Dermis microvascular lymphatic vessel endothelial cell (primary cell): Measurements from ENCODE around the gene FAM89A. TPM values are rescaled to one million over a fixed set of nuclear protein-coding genes. Genes with fewer than 3 reads are reported as not detected.

Source experiments
- DNase-seq, 2 donors: peaks; one replicate each; pipeline versions ENCODE4 v3.0.0 to v3.0.0-alpha.2; 2010; ENCODE audit warnings: low read depth in 2 of 2
- total RNA-seq: library from RNA; depleted of rRNA; stranded (reverse); fragments of >200 nt; gene quantifications from 2 replicates; pipeline ENCODE4 v1.2.1, GENCODE V29; 2014

FAM89A gene
- 20.0 and 30.5 TPM in 2 replicates for total RNA-seq

GRCh38 chr1:231040019-231040799 lies at the start of gene FAM89A:
FAM89A (minus strand) TSS chr1:231040254; CDS start chr1:231040211, 43 bp downstream.
- peak in 1 of 2 donors; percentile 46 for DNase-seq

- DNase-seq: no peak
Measured at GRCh38 chr1:231084353-231084752, 44.3 kb upstream of the FAM89A start.

GRCh38 chr1:231079163-231079562 lies 39.1 kb upstream of the FAM89A start:
- DNase-seq: no peak

- no peak for DNase-seq
Measured at GRCh38 chr1:231078250-231078649, 38.2 kb upstream of the FAM89A start.

- no peak for DNase-seq
Measured at GRCh38 chr1:231076802-231077201, 36.7 kb upstream of the FAM89A start.

- DNase-seq: no peak
Measured at GRCh38 chr1:231075497-231075896, 35.4 kb upstream of the FAM89A start.

GRCh38 chr1:231075020-231075419 lies 35.0 kb upstream of the FAM89A start:
- no peak for DNase-seq

- DNase-seq: peak in 1 of 2 donors; percentile 32
Measured at GRCh38 chr1:231074046-231074445, 34.0 kb upstream of the FAM89A start.

GRCh38 chr1:231073331-231073730 lies 33.3 kb upstream of the FAM89A start:
- no peak for DNase-seq

- no peak for DNase-seq
Measured at GRCh38 chr1:231072502-231073094, 32.5 kb upstream of the FAM89A start.

GRCh38 chr1:231072041-231072440 lies 32.0 kb upstream of the FAM89A start:
- no peak for DNase-seq

GRCh38 chr1:231070758-231071444 lies 30.8 kb upstream of the FAM89A start:
- DNase-seq: peak in 1 of 2 donors; percentile 32

GRCh38 chr1:231069333-231069732 lies 29.3 kb upstream of the FAM89A start:
- no peak for DNase-seq

- no peak for DNase-seq
Measured at GRCh38 chr1:231068762-231069161, 28.7 kb upstream of the FAM89A start.

GRCh38 chr1:231065510-231066241 lies 25.6 kb upstream of the FAM89A start:
- DNase-seq: no peak

GRCh38 chr1:231064418-231064817 lies 24.4 kb upstream of the FAM89A start:
- no peak for DNase-seq

- DNase-seq: no peak
Measured at GRCh38 chr1:231063331-231063730, 23.3 kb upstream of the FAM89A start.

- DNase-seq: no peak
Measured at GRCh38 chr1:231062500-231063270, 22.6 kb upstream of the FAM89A start.

- DNase-seq: no peak
Measured at GRCh38 chr1:231059566-231060193, 19.6 kb upstream of the FAM89A start.

- DNase-seq: no peak
Measured at GRCh38 chr1:231058416-231059109, 18.5 kb upstream of the FAM89A start.
